Measurements from ENCODE around the gene PI4K2B.

The PI4K2B gene

GRCh38 chr4:25184056-25184455 lies 49.8 kb upstream of the PI4K2B start:
- ChIA-PET CTCF (interaction anchor here (1.0 to 1.1 kb wide), 2 partner anchors 35 to 128 kb away, joined by 3 read pairs; no protein-coding TSS in a partner anchor), POLR2A (no interaction called here)
- H3K9me3 ChIP-seq (ENCODE audit: control insufficient read depth, insufficient read depth, low read depth, low read length), result no peaks in the 10 kb centered on the region
- no peak overlapping the region for H3K27ac ChIP-seq (ENCODE audit: extremely low read depth, low read depth, low read length)
- no peaks in the 10 kb centered on the region for H3K4me1 ChIP-seq (ENCODE audit: control insufficient read depth, insufficient read depth, low read length)
- no peak overlapping the region for H3K4me3 ChIP-seq (ENCODE audit: low read depth, low read length)
- TF ChIP-seq HOXD13 (CRISPR knock-in tag; IDR thresholded peaks at IDR 0.05; ENCODE audit: borderline replicate concordance) (no peak), ZNF596 (tag by site-specific recombination; IDR thresholded peaks at IDR 0.05) (no peak), KLF7 (tag by site-specific recombination; IDR thresholded peaks at IDR 0.05; ENCODE audit: borderline replicate concordance) (no peak), ZNF791 (tag by site-specific recombination; IDR thresholded peaks at IDR 0.05) (no peak)
- no peaks in the 10 kb centered on the region for H3K36me3 ChIP-seq (ENCODE audit: control insufficient read depth in 2 of 2, insufficient read depth in 1 of 2, low read length in 2 of 2)

GRCh38 chr4:25190407-25190806 lies 43.4 kb upstream of the PI4K2B start:
- Histone ChIP-seq H3K36me3 (ENCODE audit: control insufficient read depth in 2 of 2, insufficient read depth in 1 of 2, low read length in 2 of 2) (no peaks in the 10 kb centered on the region), H3K4me3 (ENCODE audit: low read depth, low read length) (no peak overlapping the region), H3K4me1 (ENCODE audit: control insufficient read depth, insufficient read depth, low read length) (no peaks in the 10 kb centered on the region), H3K27ac (ENCODE audit: extremely low read depth, low read depth, low read length) (no peak overlapping the region), H3K9me3 (ENCODE audit: control insufficient read depth, insufficient read depth, low read depth, low read length) (no peaks in the 10 kb centered on the region)
- ChIA-PET CTCF (no interaction called here), POLR2A (no interaction called here)
- TF ChIP-seq ZNF148 (tag by site-specific recombination; IDR thresholded peaks at IDR 0.05; ENCODE audit: borderline replicate concordance), result no peak
- TF ChIP-seq ZBTB11 (tag by site-specific recombination; conservative IDR thresholded peaks at IDR 0.05; ENCODE audit: low read depth), result no peak
- no peak for TF ChIP-seq KLF10 (tag by site-specific recombination; IDR thresholded peaks at IDR 0.05)
- TF ChIP-seq ZNF423 (tag by site-specific recombination; IDR thresholded peaks at IDR 0.05), result no peak
- TF ChIP-seq ZNF560 (tag by site-specific recombination; IDR thresholded peaks at IDR 0.05; ENCODE audit: borderline replicate concordance), result no peak
- TF ChIP-seq KLF7 (tag by site-specific recombination; IDR thresholded peaks at IDR 0.05; ENCODE audit: borderline replicate concordance), result no peak
- no peak for TF ChIP-seq ZNF530 (tag by site-specific recombination; IDR thresholded peaks at IDR 0.05; ENCODE audit: low read depth)
- no peak for TF ChIP-seq ZNF214 (tag by site-specific recombination; IDR thresholded peaks at IDR 0.05; ENCODE audit: borderline replicate concordance)
- TF ChIP-seq ZNF112 (tag by site-specific recombination; IDR thresholded peaks at IDR 0.05), result no peak
- no peak for TF ChIP-seq REPIN1 (tag by site-specific recombination; IDR thresholded peaks at IDR 0.05; ENCODE audit: low read depth)
- no peak for TF ChIP-seq ZNF473 (tag by site-specific recombination; IDR thresholded peaks at IDR 0.05)

- ChIA-PET CTCF (no interaction called here), POLR2A (no interaction called here)
- no peaks in the 10 kb centered on the region for H3K36me3 ChIP-seq (ENCODE audit: control insufficient read depth in 2 of 2, insufficient read depth in 1 of 2, low read length in 2 of 2)
- TF ChIP-seq YY1 (tag by site-specific recombination; IDR thresholded peaks at IDR 0.05) (no peak), ZNF549 (tag by site-specific recombination; IDR thresholded peaks at IDR 0.05) (no peak), ZSCAN18 (tag by site-specific recombination; IDR thresholded peaks at IDR 0.05) (no peak)
- no peaks in the 10 kb centered on the region for H3K4me1 ChIP-seq (ENCODE audit: control insufficient read depth, insufficient read depth, low read length)
- H3K9me3 ChIP-seq (ENCODE audit: control insufficient read depth, insufficient read depth, low read depth, low read length), result no peaks in the 10 kb centered on the region
- H3K27ac ChIP-seq (ENCODE audit: extremely low read depth, low read depth, low read length), result no peak overlapping the region
- H3K4me3 ChIP-seq (ENCODE audit: low read depth, low read length), result no peak overlapping the region
Measured at GRCh38 chr4:25198713-25199112, 35.1 kb upstream of the PI4K2B start.

All from HEK293 (cell line).